Measurements from ENCODE around the gene B4GALNT1.

B4GALNT1 gene

DNA sequence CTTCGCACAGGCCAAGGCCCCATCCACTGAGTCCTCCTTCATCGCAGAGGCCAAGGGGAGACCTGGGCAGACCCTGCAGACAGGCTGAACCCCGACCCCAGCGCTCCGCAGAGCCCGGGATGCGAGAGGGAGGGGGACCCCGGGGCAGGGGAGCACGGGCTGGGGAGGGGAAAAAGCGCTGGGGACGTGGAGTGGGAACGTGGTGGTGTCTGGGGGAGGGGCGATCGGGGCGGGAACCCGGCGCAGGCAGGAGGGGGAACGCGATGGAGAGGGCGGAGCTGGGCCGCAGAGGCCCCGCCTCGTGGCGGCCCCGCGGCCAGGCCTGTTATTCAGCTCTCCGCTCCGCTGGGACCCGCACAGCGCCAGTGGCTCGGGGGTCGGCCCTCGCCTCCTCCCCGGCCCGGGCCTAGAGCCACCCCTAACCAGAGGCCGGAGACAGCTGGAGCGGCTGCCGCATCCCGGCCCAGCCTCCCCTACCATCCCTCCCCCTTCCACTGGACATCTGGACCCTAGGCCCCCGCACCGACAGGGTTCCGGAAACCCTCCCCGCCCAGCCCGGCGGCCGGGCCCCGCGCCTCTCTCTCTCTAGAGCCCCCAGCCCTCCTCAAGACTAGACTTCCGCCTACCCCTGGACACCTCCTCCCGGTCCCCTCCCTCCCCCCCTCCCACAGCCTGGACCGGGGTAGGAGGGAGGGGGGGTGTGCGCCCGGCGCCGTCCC lies 21.7 kb downstream of the B4GALNT1 start, which contains the start of gene ARHGEF25:
Gene ARHGEF25 (plus strand): TSS at position 328 of the 719 bp plus-strand sequence. CDS start 460 bp downstream, outside the sequence.
- no peak within 1 kb of the TSS for H3K27ac ChIP-seq (ENCODE audit: low read length)
- H3K9ac ChIP-seq (ENCODE audit: low read depth, low read length), result peak within 1 kb of the TSS; percentile 65; the same call in 1 of the 2 replicates
- no peaks in the 10 kb centered on the region for H3K9me3 ChIP-seq (ENCODE audit: insufficient read depth, low read depth, low read length)
- peaks cover 57% of the 10 kb centered on the region for H3K27me3 ChIP-seq (ENCODE audit: insufficient read depth, low read length)
- H3K4me3 ChIP-seq (ENCODE audit: low read length), result peak within 1 kb of the TSS; percentile 78
- H3K4me1 ChIP-seq (ENCODE audit: insufficient read depth, low read length), result peaks cover 8% of the 10 kb centered on the region; the same call in 1 of the 2 replicates
- H3K36me3 ChIP-seq (ENCODE audit: insufficient read depth, low read depth, low read length), result peaks cover 13% of the 10 kb centered on the region; the same call in 1 of the 2 replicates

DNA sequence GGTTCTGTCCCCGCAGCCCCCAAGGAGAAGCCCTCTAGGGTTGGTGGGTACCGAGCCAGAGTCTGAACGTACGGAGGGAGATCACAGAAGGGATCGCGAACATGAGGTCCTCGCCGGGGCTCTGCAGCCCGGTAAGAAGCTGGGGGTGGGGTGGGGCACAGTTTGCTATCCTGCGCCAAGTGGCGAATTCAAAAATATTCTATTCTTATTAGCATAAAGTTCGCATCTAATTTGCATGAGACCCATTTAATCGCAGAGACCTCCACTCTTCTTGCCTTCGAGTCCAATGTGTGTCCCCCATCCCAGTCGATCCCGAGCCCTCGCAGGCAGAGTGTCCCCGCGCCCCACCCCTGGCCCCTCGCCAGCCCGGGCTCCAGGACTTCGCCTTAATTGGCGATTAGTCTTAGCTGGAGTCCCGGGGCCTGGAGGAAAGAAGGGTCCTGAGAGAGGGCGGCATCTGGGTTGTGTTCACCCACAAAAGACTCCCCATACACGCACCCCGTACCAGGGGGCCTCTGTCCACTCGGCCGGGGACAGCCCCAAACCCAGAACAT lies 22.4 kb downstream of the B4GALNT1 start:
- Histone ChIP-seq H3K4me1 (ENCODE audit: insufficient read depth, low read length) (peaks cover 9% of the 10 kb centered on the region; the same call in 1 of the 2 replicates), H3K36me3 (ENCODE audit: insufficient read depth, low read depth, low read length) (peaks cover 13% of the 10 kb centered on the region; the same call in 1 of the 2 replicates), H3K9ac (ENCODE audit: low read depth, low read length) (peak overlapping the region; percentile 65; the same call in 1 of the 2 replicates), H3K4me3 (ENCODE audit: low read length) (peak overlapping the region; percentile 78), H3K27ac (ENCODE audit: low read length) (no peak overlapping the region), H3K9me3 (ENCODE audit: insufficient read depth, low read depth, low read length) (no peaks in the 10 kb centered on the region), H3K27me3 (ENCODE audit: insufficient read depth, low read length) (peaks cover 51% of the 10 kb centered on the region)

DNA sequence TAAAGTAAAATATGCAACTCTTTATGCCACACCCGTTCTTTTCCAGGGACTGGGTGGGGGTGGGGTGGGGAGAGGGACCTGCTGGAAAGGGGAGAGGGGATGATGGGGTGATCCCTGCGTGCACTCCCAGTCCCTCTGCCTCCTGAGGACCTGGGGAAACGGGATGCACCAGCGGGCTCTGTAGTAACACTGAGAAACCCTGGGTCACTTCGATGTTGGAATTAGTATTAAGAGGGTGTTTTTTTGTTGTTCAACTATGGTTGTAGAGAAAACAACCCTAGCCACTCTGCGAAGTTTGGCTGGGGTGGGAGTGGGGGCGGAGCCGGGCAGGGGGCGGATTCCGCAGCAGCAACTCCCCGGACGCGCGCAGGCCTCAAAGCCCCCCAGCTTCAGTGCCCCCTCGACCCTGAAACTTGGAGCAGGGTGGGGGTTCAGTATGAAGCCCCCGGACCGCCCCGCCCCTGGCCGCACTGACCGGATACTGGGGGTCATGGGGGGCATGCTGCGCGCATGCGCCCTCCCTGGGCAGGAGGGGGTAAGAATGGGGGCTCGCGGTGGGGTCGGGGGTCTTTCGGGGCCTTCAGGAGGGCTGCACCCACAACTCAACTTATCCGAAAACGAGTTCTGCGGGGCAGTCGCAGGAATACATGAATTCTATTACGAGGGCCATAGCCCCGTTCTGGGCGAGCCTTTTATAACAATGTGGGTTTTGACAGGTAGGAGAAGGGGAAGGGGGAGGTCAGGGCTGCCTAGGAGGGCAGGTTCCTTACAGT lies 23.0 kb downstream of the B4GALNT1 start:
- H3K27ac ChIP-seq (ENCODE audit: low read length), result no peak overlapping the region
- no peaks in the 10 kb centered on the region for H3K9me3 ChIP-seq (ENCODE audit: insufficient read depth, low read depth, low read length)
- H3K4me1 ChIP-seq (ENCODE audit: insufficient read depth, low read length), result peaks cover 11% of the 10 kb centered on the region; the same call in 1 of the 2 replicates
- peak overlapping the region; percentile 78 for H3K4me3 ChIP-seq (ENCODE audit: low read length)
- H3K36me3 ChIP-seq (ENCODE audit: insufficient read depth, low read depth, low read length), result peaks cover 13% of the 10 kb centered on the region; the same call in 1 of the 2 replicates
- peaks cover 44% of the 10 kb centered on the region for H3K27me3 ChIP-seq (ENCODE audit: insufficient read depth, low read length)
- H3K9ac ChIP-seq (ENCODE audit: low read depth, low read length), result 0 out of 2 replicates have a peak overlapping the region, but pooled peaks have one; percentile 6

DNA sequence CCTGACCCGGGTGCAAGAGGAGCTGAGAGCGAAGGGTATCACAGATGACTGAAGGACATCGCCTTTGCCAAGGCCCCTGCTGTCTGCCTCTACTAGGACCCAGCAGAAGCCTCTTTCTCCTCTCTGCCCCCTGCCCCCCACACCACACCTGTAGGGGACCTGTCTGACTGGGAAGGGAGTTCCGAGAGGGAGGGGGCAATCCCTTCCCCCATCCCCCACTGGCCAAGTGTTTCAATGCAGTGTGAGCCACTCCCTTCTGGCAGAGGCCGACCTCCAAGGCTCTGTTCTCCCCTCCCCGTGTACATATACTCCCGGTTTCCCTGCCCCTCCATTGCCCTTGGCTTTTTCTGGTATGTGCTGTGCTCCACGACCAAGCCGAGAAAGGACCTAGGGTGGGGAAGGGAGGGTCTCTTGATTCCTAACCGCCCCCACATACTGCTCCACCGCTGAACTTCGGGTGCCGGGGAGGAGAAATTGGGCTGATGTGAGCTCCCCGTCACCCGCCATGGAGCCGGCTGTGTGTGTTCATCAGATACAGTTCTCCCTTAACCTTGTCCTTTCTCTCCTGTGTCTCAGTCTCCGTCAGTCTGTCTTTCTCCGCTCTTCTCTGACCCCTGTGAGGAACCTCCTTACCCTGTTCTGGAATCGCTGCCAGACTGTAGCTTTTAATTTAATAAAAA lies 23.8 kb downstream of the B4GALNT1 start:
- Histone ChIP-seq H3K4me3 (ENCODE audit: low read length) (peak overlapping the region; percentile 78), H3K27me3 (ENCODE audit: insufficient read depth, low read length) (peaks cover 37% of the 10 kb centered on the region), H3K27ac (ENCODE audit: low read length) (no peak overlapping the region), H3K9ac (ENCODE audit: low read depth, low read length) (no peak overlapping the region; the same call in 1 of the 2 replicates), H3K4me1 (ENCODE audit: insufficient read depth, low read length) (peaks cover 11% of the 10 kb centered on the region; the same call in 1 of the 2 replicates), H3K36me3 (ENCODE audit: insufficient read depth, low read depth, low read length) (peaks cover 13% of the 10 kb centered on the region; the same call in 1 of the 2 replicates), H3K9me3 (ENCODE audit: insufficient read depth, low read depth, low read length) (no peaks in the 10 kb centered on the region)

DNA sequence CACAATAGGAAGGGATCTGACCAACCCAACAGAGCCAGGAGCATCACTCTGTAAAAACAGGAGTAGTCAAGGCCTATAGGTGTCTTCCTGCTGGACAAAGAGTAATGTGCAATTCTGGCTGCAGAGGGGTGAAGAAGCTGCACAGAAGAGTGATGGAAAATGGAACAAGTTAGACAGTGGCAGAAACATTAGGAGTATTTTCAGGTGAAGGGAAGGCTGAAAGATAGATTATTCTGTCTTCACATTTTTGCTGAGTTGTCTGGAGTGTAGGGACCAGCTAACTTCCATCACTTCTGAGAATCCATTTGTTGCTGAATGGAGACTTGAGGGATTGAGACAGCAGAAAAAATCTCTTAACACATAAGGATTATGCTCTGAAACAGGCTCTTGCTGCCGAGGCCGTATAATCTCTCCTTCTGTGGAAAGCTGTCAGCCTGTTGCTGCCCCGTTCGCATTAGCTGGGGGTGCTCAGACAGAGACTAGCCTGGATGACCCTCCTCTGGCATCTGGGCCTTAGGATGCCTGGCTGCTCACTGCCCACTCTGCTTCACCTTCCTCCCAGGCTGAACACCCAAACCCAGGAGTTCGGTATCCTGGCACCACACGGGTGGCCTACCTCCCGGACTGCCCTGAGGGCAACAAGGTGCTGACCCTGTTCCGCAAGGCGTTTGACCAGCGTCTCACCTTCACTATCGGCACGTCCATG lies 24.9 kb downstream of the B4GALNT1 start:
- H3K9ac ChIP-seq (ENCODE audit: low read depth, low read length), result no peak overlapping the region
- peaks cover 28% of the 10 kb centered on the region for H3K27me3 ChIP-seq (ENCODE audit: insufficient read depth, low read length)
- H3K27ac ChIP-seq (ENCODE audit: low read length), result no peak overlapping the region
- peaks cover 19% of the 10 kb centered on the region; the same call in 1 of the 2 replicates for H3K4me1 ChIP-seq (ENCODE audit: insufficient read depth, low read length)
- no peaks in the 10 kb centered on the region for H3K9me3 ChIP-seq (ENCODE audit: insufficient read depth, low read depth, low read length)
- H3K4me3 ChIP-seq (ENCODE audit: low read length), result no peak overlapping the region
- peaks cover 13% of the 10 kb centered on the region; the same call in 1 of the 2 replicates for H3K36me3 ChIP-seq (ENCODE audit: insufficient read depth, low read depth, low read length)

DNA sequence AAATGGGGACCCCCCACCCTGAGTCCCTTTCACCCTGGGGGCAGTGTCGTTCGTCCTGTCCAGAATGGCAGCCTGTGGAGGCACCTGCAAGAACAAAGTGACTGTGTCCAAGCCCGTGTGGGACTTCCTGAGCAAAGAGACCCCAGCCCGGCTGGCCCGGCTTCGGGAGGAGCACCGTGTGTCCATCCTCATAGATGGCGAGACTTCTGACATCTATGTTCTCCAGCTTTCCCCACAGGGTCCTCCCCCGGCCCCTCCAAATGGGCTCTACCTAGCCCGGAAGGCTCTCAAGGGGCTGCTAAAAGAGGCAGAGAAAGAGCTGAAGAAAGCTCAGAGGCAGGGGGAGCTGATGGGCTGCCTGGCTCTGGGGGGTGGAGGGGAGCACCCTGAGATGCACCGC lies 26.2 kb downstream of the B4GALNT1 start:
- Histone ChIP-seq H3K9ac (ENCODE audit: low read depth, low read length) (no peak overlapping the region), H3K36me3 (ENCODE audit: insufficient read depth, low read depth, low read length) (peaks cover 25% of the 10 kb centered on the region), H3K27me3 (ENCODE audit: insufficient read depth, low read length) (peaks cover 15% of the 10 kb centered on the region), H3K27ac (ENCODE audit: low read length) (no peak overlapping the region), H3K4me1 (ENCODE audit: insufficient read depth, low read length) (peaks cover 15% of the 10 kb centered on the region; the same call in 1 of the 2 replicates), H3K4me3 (ENCODE audit: low read length) (no peak overlapping the region), H3K9me3 (ENCODE audit: insufficient read depth, low read depth, low read length) (no peaks in the 10 kb centered on the region)

DNA sequence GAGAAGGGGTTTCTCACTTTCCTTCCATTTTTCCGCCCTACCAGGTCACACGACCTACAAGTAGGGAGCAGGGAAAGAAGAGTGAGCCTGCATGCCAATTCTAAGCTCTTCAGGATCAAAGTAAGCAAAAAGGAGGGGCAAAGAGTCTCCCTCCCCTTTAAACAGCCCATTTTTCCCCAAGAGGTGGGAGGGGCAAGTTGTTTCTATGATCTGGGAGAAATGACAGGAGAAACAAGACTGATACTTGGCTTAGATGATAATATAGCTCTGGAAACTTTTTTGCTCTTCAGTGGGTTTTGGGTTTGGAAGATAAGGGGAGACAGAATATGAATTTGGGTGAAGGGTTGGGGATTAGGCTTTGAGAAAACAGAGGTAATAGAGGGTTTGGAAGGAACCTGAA lies 26.6 kb downstream of the B4GALNT1 start:
- H3K9ac ChIP-seq (ENCODE audit: low read depth, low read length), result no peak overlapping the region
- H3K27ac ChIP-seq (ENCODE audit: low read length), result no peak overlapping the region

DNA sequence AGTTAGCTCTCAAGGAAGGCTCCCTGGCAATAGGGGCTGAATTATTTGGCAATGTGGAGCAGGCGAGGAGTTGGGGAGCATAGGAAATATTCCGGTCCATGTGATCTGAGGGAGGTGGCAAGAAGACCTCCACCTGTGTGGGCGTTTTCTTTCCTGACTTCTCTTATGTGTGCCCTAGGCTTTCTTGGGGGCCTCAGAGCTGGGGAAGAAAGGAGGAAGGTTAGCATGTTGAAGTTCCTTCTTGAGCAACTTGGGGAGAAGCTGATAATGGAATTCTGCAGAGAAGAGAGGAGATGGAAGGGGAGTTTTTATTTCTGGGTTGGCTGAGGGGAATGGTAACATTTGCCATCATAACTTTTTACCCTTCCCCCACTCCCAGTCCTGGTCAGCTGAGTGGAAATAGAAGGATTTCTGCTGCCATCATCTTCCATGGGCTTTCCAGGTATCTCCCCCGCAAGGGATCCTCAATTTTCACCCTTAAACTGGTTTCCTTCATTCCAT lies 27.1 kb downstream of the B4GALNT1 start:
- no peak overlapping the region for H3K27ac ChIP-seq (ENCODE audit: low read length)
- no peaks in the 10 kb centered on the region for H3K9me3 ChIP-seq (ENCODE audit: insufficient read depth, low read depth, low read length)
- H3K36me3 ChIP-seq (ENCODE audit: insufficient read depth, low read depth, low read length), result peaks cover 34% of the 10 kb centered on the region
- H3K4me3 ChIP-seq (ENCODE audit: low read length), result peak overlapping the region; percentile 88
- peaks cover 15% of the 10 kb centered on the region; the same call in 1 of the 2 replicates for H3K4me1 ChIP-seq (ENCODE audit: insufficient read depth, low read length)
- peaks cover 11% of the 10 kb centered on the region for H3K27me3 ChIP-seq (ENCODE audit: insufficient read depth, low read length)
- peak overlapping the region; percentile 79; the same call in 1 of the 2 replicates for H3K9ac ChIP-seq (ENCODE audit: low read depth, low read length)

More for the DNA sequence above, 26.6 kb downstream of the B4GALNT1 start:
- Histone ChIP-seq H3K36me3 (ENCODE audit: insufficient read depth, low read depth, low read length) (peaks cover 29% of the 10 kb centered on the region), H3K27me3 (ENCODE audit: insufficient read depth, low read length) (peaks cover 15% of the 10 kb centered on the region), H3K4me1 (ENCODE audit: insufficient read depth, low read length) (peaks cover 15% of the 10 kb centered on the region; the same call in 1 of the 2 replicates), H3K9me3 (ENCODE audit: insufficient read depth, low read depth, low read length) (no peaks in the 10 kb centered on the region), H3K4me3 (ENCODE audit: low read length) (no peak overlapping the region)

DNA sequence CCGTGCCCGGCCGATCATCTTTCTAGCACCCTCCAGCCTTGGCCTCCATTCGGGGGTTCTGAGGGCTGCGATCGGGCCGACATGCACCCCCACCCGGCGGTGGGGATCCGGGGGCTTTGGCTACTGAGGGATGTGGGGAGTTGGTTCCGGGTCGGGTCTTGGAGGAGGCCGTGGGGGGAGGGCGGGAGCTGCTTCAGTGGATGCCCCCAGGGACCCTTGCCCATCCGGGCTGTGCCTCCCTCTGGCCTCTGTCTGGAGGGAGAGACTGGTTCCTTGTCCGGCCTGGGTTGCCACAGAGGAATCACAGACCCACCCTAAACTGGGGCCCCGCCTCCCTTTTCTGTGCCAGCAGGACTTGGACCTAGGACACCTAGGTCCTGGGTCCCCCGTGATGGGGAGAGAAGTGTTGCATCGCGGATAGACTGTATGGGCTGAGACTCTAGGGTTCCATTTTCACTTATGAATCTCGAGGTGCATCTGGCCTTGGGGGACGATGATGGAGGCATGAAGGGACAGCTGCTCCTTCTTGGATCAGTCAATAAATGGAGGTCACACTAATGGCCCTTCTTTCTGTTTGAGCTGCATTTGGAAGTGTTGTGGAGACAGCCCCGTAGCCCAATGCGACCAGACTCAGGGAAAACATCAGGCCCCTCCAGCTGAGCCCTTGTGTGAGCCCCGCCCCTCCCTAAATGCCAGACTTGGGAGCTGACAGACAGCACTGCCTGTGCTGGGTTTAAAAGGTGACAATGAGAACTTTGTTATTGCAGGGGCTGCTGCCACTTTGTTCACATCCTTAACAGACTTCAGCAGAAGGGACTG lies 27.8 kb downstream of the B4GALNT1 start:
- Histone ChIP-seq H3K9ac (ENCODE audit: low read depth, low read length) (peak overlapping the region; percentile 79; the same call in 1 of the 2 replicates), H3K27ac (ENCODE audit: low read length) (peak overlapping the region; percentile 72), H3K36me3 (ENCODE audit: insufficient read depth, low read depth, low read length) (peaks cover 41% of the 10 kb centered on the region), H3K4me3 (ENCODE audit: low read length) (peak overlapping the region; percentile 88), H3K9me3 (ENCODE audit: insufficient read depth, low read depth, low read length) (no peaks in the 10 kb centered on the region), H3K4me1 (ENCODE audit: insufficient read depth, low read length) (peaks cover 15% of the 10 kb centered on the region; the same call in 1 of the 2 replicates), H3K27me3 (ENCODE audit: insufficient read depth, low read length) (peaks cover 5% of the 10 kb centered on the region; the same call in 1 of the 2 replicates)

Data from iPS-20b (cell line).